Activated CD4-positive, alpha-beta T cell treated with anti-CD3 and anti-CD28 coated beads, Interleukin-2, amount 10 ng/mL, durations not matched to agents 24 days and 14 days (primary cell): ENCODE results near the gene IFNA4. TPM values are rescaled to one million over a fixed set of nuclear protein-coding genes. Genes with fewer than 3 reads are reported as not detected.

Experiments used
- DNase-seq: peaks from one replicate; pipeline ENCODE4 v3.0.0; 2022
- H3K27ac Mint-ChIP-seq: one replicate; pipeline ENCODE4 v1.8.0; 2022; ENCODE audit warnings: mild to moderate bottlenecking, mixed read lengths
- H3K27me3 Mint-ChIP-seq: one replicate; pipeline ENCODE4 v1.8.0; 2022; ENCODE audit warnings: mixed read lengths
- H3K36me3 Mint-ChIP-seq: one replicate; pipeline ENCODE4 v1.8.0; 2022; ENCODE audit warnings: low read depth, mild to moderate bottlenecking, mixed read lengths
- H3K4me1 Mint-ChIP-seq: one replicate; pipeline ENCODE4 v1.8.0; 2021; ENCODE audit warnings: mixed read lengths
- H3K4me3 Mint-ChIP-seq: one replicate; pipeline ENCODE4 v1.8.0; 2022; ENCODE audit warnings: mild to moderate bottlenecking, moderate library complexity, mixed read lengths
- H3K9me3 Mint-ChIP-seq: one replicate; pipeline ENCODE4 v1.8.0; 2021; ENCODE audit warnings: mixed read lengths
- intact Hi-C: fragments of 100-400 bp; cut with micrococcal nuclease; formaldehyde crosslinking; loops from one replicate; pipeline ENCODE4 v1.15.1; 2023
- total RNA-seq: library from RNA; stranded (reverse); gene quantifications from 2 replicates; pipeline ENCODE4 v1.2.3, GENCODE V29; 2022

IFNA4 gene
- total RNA-seq, 1 donor from 2014 or later: not detected

DNA sequence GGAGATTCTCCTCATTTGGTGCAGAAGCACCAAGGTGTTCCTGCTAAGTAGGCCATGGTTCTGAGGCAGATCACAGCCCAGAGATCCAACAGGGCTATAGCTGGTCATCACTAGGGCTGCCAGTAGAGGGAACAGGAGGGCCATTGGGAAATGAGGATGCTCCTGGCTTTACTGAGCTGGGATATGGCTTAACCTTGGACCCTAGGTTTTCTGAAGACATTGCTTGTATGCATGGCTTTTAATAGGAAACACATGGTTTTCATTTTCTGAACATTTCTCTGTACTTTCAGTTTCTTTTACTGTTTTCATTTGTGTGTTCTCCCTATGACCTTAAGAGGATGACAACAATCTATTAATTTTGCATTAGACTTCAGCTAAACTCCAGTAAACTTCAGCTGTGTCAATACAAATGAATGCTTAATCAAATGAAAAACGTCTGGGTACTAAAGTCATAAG lies 45.9 kb downstream of the IFNA4 start, which contains the start of gene IFNW1:
TSS of gene IFNW1 (minus strand) at position 406 of the 456 bp plus-strand sequence. CDS start at position 144, 262 bp downstream.
- Mint-ChIP-seq H3K27me3 (peaks cover 8% of the 10 kb centered on the region), H3K4me1 (peaks cover 25% of the 10 kb centered on the region), H3K9me3 (peaks cover 15% of the 10 kb centered on the region), H3K4me3 (no peak within 1 kb of the TSS), H3K27ac (no peak within 1 kb of the TSS), H3K36me3 (peaks cover 5% of the 10 kb centered on the region)
- DNase-seq: no peak
- intact Hi-C loops: no loop called here

DNA sequence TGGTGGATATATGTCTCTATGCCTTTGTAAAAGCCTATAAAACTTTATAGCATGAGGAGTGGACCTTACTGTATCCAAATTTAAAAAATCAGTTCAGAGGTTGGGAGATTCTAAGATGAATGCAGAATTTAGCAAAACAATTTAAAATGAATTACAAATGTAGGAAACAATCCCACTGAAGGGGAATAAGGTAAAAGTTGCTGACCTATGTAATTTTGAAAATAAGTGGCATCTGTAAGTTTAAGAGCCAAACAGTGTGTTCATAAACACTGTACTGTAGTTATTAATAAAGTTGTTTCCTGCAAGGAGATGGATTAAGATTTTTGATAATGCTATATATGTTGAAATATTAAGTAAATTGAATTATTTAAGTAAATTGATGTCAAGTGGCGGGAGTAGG lies 50.4 kb downstream of the IFNA4 start:
- H3K4me1 Mint-ChIP-seq: peaks cover 9% of the 10 kb centered on the region

More for the DNA sequence above, 50.4 kb downstream of the IFNA4 start:
- no peaks in the 10 kb centered on the region for H3K36me3 Mint-ChIP-seq
- no peak overlapping the region for H3K27ac Mint-ChIP-seq
- no peak overlapping the region for H3K4me3 Mint-ChIP-seq
- H3K9me3 Mint-ChIP-seq: peaks cover 8% of the 10 kb centered on the region
- H3K27me3 Mint-ChIP-seq: peaks cover 24% of the 10 kb centered on the region
- intact Hi-C loops: no loop called here
- DNase-seq: no peak

Other genes with a start within 250 kb of the IFNA4 start
- gene HACD4, start 155.9 kb downstream of the IFNA4 start, total RNA-seq: 2.8 and 3.0 TPM in 2 replicates
- gene IFNB1, start 109.6 kb downstream of the IFNA4 start, total RNA-seq: not detected in 2 replicates
- gene IFNW1, start 45.8 kb downstream of the IFNA4 start, total RNA-seq: not detected in 2 replicates
- not detected in 2 replicates for gene IFNA21, start 20.9 kb downstream of the IFNA4 start, total RNA-seq
- not detected in 2 replicates for gene IFNA7, start 14.6 kb upstream of the IFNA4 start, total RNA-seq
- gene IFNA10, start 19.6 kb upstream of the IFNA4 start, total RNA-seq: not detected in 2 replicates
- not detected in 2 replicates for gene IFNA16, start 29.7 kb upstream of the IFNA4 start, total RNA-seq
- gene IFNA17, start 40.6 kb upstream of the IFNA4 start, total RNA-seq: not detected in 2 replicates
- not detected in 2 replicates for gene IFNA14, start 52.4 kb upstream of the IFNA4 start, total RNA-seq
- gene IFNA5, start 117.7 kb upstream of the IFNA4 start, total RNA-seq: not detected in 2 replicates
- 14.8 and 15.0 TPM in 2 replicates for gene KLHL9, start 147.8 kb upstream of the IFNA4 start, total RNA-seq
- not detected in 2 replicates for gene IFNA6, start 163.3 kb upstream of the IFNA4 start, total RNA-seq
- not detected in 2 replicates for gene IFNA13, start 180.5 kb upstream of the IFNA4 start, total RNA-seq
- not detected in 2 replicates for gene IFNA2, start 197.8 kb upstream of the IFNA4 start, total RNA-seq
- not detected in 2 replicates for gene IFNA8, start 221.5 kb upstream of the IFNA4 start, total RNA-seq